Measurements from ENCODE around the gene DLGAP3. TPM values are rescaled to one million over a fixed set of nuclear protein-coding genes. Genes with fewer than 3 reads are reported as not detected.
A peak's percentile ranks its signal among the peaks of the same experiment; 100 is the strongest.

The DLGAP3 gene
- total and polyA plus RNA-seq, 2 of the 13 experiments (the other 11 are each of a cell fraction or from before 2014, with no cell fraction given): 0.03 to 0.04 TPM

DNA sequence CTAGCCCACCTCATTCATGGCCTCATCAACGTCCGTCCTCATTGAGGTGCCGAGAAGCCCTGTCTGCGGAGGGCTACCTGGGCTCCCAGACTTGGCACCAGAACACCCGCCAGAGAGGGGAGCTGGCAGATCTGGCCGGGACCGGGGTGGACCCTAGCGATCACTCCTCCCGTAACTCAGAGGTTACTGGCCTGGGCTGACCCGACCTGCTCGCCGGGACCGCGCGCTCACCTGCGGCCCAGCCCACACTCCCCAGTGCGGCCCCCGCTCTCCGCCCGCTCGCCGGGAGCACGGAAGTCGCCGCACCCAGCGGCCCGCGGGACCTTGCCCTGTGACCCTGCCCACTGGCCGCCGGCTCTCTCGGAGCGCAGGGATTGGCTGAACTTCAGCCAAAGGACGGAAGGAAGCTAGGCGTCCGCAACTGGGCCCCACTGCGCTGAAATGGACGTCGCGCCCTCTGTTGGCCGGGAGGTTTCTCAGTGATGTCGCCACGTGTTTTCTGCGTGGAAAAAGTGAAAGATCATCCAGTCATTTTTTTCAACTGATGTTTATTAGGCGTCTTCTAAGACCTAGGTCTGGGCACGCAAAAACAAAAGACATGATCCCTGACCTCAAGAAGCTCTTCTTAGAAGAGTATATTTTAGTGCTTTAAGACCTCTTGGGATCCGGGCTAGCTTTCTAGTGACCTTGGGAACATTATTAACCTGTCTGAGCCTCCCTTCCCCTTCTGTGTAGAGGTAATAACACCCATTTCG, 69.8 kb downstream of the DLGAP3 start, which contains the start of gene SMIM12 (continued):
- TF ChIP-seq UBTF (CRISPR knock-in tag; IDR thresholded peaks at IDR 0.05) (peak; percentile 77; the same call in 1 of the 2 replicates), NAIF1 (CRISPR knock-in tag; IDR thresholded peaks at IDR 0.05; ENCODE audit: borderline replicate concordance) (0 out of 2 replicates have a peak, but pooled peaks have one; percentile 73), PAF1 (CRISPR knock-in tag; IDR thresholded peaks at IDR 0.05) (no peak), ZBTB37 (CRISPR knock-in tag; IDR thresholded peaks at IDR 0.05) (no peak), SALL1 (CRISPR knock-in tag; IDR thresholded peaks at IDR 0.05) (peak; percentile 84), SNAPC4 (CRISPR knock-in tag; IDR thresholded peaks at IDR 0.05) (no peak), ZNF749 (CRISPR knock-in tag; IDR thresholded peaks at IDR 0.05; ENCODE audit: borderline replicate concordance) (no peak), RBM39 (IDR thresholded peaks at IDR 0.05; ENCODE audit: low read depth, low read length, poor library complexity, severe bottlenecking) (peak; percentile 83), HOXA9 (CRISPR knock-in tag; IDR thresholded peaks at IDR 0.05; ENCODE audit: borderline replicate concordance) (0 out of 2 replicates have a peak, but pooled peaks have one; percentile 56), BORCS8-MEF2B (CRISPR knock-in tag; IDR thresholded peaks at IDR 0.05) (peak; percentile 68), ZNF572 (CRISPR knock-in tag; IDR thresholded peaks at IDR 0.05) (0 out of 2 replicates have a peak, but pooled peaks have one; percentile 60)
- TF ChIP-seq, protein P1, sequence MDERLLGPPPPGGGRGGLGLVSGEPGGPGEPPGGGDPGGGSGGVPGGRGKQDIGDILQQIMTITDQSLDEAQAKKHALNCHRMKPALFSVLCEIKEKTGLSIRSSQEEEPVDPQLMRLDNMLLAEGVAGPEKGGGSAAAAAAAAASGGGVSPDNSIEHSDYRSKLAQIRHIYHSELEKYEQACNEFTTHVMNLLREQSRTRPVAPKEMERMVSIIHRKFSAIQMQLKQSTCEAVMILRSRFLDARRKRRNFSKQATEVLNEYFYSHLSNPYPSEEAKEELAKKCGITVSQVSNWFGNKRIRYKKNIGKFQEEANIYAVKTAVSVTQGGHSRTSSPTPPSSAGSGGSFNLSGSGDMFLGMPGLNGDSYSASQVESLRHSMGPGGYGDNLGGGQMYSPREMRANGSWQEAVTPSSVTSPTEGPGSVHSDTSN (CRISPR knock-in tag; IDR thresholded peaks at IDR 0.05): no peak
- TF ChIP-seq, protein P2, sequence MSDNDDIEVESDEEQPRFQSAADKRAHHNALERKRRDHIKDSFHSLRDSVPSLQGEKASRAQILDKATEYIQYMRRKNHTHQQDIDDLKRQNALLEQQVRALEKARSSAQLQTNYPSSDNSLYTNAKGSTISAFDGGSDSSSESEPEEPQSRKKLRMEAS (IDR thresholded peaks at IDR 0.05): peak; percentile 98

Measured in HepG2 (cell line).